Measurements from ENCODE around the gene HBG2.

DNA sequence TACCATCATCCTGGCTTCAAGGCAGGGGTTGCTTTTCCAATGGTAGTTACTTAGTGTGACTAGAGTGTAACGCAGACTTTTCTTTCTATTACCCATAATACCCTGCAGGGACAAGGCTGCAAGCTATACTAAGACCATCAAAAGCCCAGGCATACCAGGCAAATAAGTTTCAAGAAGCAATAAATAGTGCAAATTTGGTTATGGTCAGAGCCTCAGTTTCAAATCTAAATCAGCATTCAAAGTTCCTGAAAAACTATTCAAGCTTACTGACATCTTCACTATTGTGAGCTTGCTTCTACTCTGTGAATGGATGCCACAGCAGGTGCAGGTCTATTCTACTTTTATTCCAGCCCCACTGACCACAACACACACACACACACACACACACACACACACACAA is 25.2 kb downstream of the HBG2 start:
- no peak for TF ChIP-seq ZBTB7A (IDR thresholded peaks at IDR 0.05; ENCODE audit: borderline replicate concordance, control insufficient read depth, low read depth, low read length)
- no peak for TF ChIP-seq POLR2AphosphoS5 (IDR thresholded peaks at IDR 0.05; ENCODE audit: control insufficient read depth, insufficient read depth, low read depth, low read length)
- no peak for TF ChIP-seq EHMT2 (IDR thresholded peaks at IDR 0.05)
- no peak for TF ChIP-seq HDGF (IDR thresholded peaks at IDR 0.05)
- TF ChIP-seq, protein P1, sequence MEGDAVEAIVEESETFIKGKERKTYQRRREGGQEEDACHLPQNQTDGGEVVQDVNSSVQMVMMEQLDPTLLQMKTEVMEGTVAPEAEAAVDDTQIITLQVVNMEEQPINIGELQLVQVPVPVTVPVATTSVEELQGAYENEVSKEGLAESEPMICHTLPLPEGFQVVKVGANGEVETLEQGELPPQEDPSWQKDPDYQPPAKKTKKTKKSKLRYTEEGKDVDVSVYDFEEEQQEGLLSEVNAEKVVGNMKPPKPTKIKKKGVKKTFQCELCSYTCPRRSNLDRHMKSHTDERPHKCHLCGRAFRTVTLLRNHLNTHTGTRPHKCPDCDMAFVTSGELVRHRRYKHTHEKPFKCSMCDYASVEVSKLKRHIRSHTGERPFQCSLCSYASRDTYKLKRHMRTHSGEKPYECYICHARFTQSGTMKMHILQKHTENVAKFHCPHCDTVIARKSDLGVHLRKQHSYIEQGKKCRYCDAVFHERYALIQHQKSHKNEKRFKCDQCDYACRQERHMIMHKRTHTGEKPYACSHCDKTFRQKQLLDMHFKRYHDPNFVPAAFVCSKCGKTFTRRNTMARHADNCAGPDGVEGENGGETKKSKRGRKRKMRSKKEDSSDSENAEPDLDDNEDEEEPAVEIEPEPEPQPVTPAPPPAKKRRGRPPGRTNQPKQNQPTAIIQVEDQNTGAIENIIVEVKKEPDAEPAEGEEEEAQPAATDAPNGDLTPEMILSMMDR (IDR thresholded peaks at IDR 0.05 in 2 of 3, conservative IDR thresholded peaks at IDR 0.05 in 1 of 3; ENCODE audit: insufficient read depth in 2 of 3, low read depth in 1 of 3, low read length in 3 of 3) = no peak
- no peak for TF ChIP-seq CREM (IDR thresholded peaks at IDR 0.05; ENCODE audit: low read depth)
- no peak for TF ChIP-seq EP300 (IDR thresholded peaks at IDR 0.05; ENCODE audit: low read length)
